ENCODE results near the gene RARRES1.

RARRES1 gene

GRCh38 chr3:158731938-158732855 lies at the start of gene RARRES1:
Gene RARRES1, minus strand, starts transcription at chr3:158732457. Its CDS starts 42 bp downstream, at chr3:158732415.
- DNase-seq (ENCODE audit: low read depth in 1 of 2, low spot score in 1 of 2): peak in 1 of 2 donors; percentile 12

DNA sequence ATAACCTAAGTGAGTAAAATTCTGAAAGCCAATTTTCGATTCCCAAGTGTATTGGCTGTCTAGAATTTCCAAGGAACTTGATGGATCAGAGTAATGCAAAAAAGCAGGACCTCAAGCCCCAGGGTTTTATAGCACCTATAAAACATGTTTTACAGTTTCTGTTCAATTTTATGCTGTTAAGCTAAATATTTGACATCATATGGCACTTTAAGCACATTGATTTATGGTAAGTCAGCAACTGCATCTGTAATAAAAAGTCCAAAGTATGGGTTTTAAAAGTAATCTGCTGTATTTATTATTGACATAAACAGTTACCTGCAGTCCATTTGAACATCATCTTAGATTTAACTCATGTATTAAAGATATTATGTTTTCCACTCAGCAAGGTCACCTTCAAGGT lies 49.6 kb upstream of the RARRES1 start:
- DNase-seq (ENCODE audit: low read depth in 1 of 2, low spot score in 1 of 2): no peak

- no peak for DNase-seq (ENCODE audit: low read depth in 1 of 2, low spot score in 1 of 2)
Measured at GRCh38 chr3:158781191-158781590, 48.9 kb upstream of the RARRES1 start.

DNA sequence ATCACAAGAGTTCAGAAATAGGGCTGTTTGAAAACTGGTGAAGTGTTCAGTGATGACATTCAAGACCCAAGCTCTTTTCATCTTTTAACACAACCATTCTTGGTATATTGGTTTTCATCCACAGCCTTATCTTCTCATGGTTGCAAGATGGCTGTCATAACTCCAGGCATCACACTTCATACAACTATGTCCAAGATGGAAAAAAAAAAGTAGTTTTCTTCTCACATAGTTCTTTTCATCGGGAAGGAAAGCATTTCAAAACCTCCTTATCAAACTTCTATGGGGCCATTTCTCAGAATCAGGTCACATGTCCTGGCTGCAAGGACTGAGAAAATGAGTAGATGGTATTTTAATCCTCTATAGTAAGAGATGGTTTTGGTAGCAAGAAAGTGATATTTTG lies 48.5 kb upstream of the RARRES1 start:
- DNase-seq (ENCODE audit: low read depth in 1 of 2, low spot score in 1 of 2): no peak

GRCh38 chr3:158777161-158777873 lies 45.1 kb upstream of the RARRES1 start:
- DNase-seq (ENCODE audit: low read depth in 1 of 2, low spot score in 1 of 2): no peak

GRCh38 chr3:158776531-158776930 lies 44.3 kb upstream of the RARRES1 start:
- DNase-seq (ENCODE audit: low read depth in 1 of 2, low spot score in 1 of 2): no peak

GRCh38 chr3:158775426-158776410 lies 43.5 kb upstream of the RARRES1 start:
- DNase-seq (ENCODE audit: low read depth in 1 of 2, low spot score in 1 of 2): no peak

DNA sequence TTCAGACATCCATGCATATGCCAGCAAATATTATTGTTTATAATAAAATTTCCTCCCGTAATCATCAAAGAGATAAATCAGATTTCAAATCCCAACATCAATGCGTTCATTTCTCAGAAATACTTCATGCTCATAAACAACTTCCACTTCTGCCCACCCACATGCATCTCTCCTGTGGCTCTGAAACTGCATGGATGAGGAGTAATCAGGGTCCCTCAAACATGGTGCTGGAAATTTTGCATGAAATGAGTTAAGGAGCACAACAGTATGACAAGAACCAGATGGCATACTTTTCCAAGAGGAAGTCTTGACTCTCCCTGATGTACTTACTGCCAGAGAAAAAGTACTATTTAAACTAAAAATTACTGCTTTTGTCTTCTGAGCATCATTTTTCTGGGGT lies 42.7 kb upstream of the RARRES1 start:
- DNase-seq (ENCODE audit: low read depth in 1 of 2, low spot score in 1 of 2): no peak

- no peak for DNase-seq (ENCODE audit: low read depth in 1 of 2, low spot score in 1 of 2)
Measured at GRCh38 chr3:158773845-158774830, 41.9 kb upstream of the RARRES1 start.

- DNase-seq (ENCODE audit: low read depth in 1 of 2, low spot score in 1 of 2): no peak
Measured at GRCh38 chr3:158773166-158773565, 40.9 kb upstream of the RARRES1 start.

GRCh38 chr3:158771982-158772381 lies 39.7 kb upstream of the RARRES1 start:
- no peak for DNase-seq (ENCODE audit: low read depth in 1 of 2, low spot score in 1 of 2)

DNA sequence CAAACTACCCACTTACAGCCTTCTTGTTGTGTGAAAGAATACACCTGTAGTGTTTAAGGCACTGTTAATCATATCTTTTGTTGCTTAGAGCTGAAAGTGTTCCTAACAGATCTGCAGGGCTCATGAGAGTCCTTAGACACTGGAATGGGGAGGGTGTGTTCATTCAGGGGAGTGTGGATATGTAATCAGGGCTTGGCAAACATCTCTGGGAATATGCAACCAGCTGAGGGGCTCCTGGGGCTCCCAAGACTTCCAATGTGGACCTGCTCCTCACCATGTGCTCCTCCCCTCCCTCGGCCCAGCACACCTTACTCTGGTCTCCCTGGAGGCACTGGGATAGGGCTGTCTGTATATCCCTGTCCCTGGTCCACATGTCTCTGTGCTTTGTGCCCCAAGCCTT lies 39.3 kb upstream of the RARRES1 start:
- DNase-seq (ENCODE audit: low read depth in 1 of 2, low spot score in 1 of 2): no peak

- no peak for DNase-seq (ENCODE audit: low read depth in 1 of 2, low spot score in 1 of 2)
Measured at GRCh38 chr3:158770741-158771350, 38.6 kb upstream of the RARRES1 start.

DNA sequence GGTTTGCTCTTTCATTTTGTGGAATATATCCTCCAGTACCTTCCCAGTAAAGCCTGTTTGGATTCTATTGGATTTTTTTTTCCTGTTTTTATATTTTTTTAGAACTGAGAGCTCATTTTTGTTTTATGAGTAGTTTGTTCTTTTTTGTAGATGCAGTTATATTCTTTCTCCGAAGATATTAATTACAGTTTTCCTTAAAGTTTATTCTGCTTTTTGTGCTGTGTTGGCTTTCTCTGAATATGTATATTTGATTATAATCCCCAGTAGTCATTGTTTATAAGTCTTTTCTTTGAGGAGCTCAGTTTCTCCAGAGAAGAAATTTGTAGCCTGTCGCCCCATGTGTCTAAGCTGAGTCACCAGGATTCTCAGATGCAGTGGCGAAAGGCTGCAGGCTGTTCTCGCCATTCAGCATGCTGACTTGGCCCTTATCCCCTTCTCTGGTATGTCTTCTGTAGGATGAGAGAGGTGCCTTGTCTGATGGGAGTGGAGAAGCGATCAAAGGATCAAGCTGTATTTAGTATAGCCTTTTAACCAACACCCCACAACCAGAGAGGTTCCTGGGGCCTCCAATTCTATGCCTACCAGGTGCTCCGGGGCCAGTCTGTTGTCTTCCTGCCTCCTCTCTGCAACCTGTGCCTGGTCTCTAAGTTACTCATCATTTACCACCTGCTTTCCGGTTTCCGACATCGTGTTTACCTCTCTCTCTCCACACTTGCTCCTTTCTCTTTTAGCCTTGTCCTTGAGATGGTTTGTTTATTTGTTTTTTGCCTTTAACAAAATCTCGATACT lies 37.9 kb upstream of the RARRES1 start:
- DNase-seq (ENCODE audit: low read depth in 1 of 2, low spot score in 1 of 2): no peak

- DNase-seq (ENCODE audit: low read depth in 1 of 2, low spot score in 1 of 2): no peak
Measured at GRCh38 chr3:158769549-158769948, 37.3 kb upstream of the RARRES1 start.

DNA sequence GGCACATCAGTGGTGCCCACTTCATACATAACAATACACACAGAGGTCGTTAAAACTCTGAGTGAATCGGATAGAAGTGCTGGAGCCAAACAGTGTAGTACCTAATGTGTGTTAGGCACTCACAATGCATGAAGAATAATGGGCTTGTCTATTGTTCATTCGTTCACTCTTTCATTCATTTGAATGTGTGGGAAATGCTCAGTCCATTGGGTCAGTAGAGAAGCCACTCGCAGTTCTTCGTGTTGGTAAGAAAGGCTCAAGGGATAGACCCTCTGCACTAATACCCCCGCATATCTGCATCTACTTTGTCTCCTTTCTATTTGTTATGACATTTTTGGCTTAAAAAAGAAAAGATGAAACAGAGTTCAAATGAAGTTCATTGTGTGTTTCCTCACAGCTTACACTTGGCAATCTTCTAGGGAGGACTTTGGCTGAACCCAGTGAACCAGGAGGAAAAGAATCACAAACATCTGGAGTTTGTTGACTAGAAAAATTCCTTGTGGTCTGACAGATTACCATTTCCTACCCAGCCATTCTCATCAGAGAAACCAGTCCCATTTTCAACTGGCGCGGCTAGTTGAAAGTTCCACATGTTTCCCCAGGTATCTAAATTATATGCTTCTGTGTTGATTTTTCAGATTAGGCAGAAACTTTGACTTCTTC lies 36.8 kb upstream of the RARRES1 start:
- no peak for DNase-seq (ENCODE audit: low read depth in 1 of 2, low spot score in 1 of 2)

DNA sequence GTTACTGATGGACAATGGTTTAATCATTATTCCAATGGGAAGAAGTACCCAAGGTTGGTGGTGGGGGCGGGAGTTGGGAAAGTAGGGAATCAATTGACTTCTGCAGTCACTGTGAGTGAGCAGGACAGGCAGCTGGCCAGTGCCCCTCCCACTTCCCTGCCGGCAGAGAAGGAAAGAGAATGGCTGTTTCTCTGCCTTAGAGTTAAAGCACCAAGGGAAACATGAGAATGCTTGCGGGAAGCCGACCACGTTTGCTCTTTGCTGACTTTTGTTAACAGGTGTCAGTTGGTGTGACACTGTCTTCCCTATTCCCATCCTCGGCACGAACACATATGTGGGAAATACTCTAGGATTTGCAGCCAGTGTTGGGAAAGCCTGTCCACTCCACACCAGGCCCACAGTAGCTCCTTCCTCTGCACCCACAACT lies 36.1 kb upstream of the RARRES1 start:
- no peak for DNase-seq (ENCODE audit: low read depth in 1 of 2, low spot score in 1 of 2)

DNA sequence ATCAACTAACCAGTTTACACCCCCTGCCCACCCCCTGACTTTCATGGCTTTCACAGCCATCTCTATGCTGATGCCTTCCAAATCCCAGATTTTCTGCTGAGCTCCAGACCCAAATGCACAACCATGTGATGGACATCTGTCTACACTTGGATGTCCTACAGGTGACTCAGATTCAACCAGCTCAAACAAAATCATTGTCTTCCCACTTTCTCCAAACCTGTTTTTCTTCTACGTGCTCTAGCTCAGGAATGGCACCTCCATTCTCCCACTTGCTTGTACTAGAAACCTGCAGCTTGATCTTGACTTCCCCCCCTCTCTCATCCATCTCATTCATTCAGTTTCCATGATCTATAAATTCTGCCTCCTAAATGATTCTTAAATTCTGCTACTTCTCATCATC lies 34.1 kb upstream of the RARRES1 start:
- no peak for DNase-seq (ENCODE audit: low read depth in 1 of 2, low spot score in 1 of 2)

Measured in activated T-helper 1 cell treated with anti-CD3 and anti-CD28 coated beads, Interleukin-2, amount 50 U/mL, for 16 hours (primary cell).